ENCODE measurements around the gene GPC6.

GPC6 gene

DNA sequence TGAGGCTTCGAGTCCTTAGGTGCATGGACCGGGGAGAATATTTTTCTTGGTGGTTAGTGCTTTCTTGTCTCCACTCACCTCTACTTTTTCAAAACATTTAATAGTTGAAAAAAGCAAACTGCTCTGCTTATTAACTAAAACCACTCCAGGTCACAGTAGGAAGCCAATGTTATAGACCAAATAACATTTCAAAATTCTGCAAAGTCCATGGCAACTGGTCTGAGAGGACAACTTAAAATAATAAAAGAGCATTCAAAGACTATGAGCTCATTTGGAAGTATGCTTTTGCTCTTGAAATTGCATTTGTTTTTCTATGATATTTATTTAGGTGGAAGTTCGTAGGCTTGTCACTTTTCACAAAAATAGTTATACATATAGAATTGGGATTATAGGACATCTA is 769.9 kb downstream of the GPC6 start:
- no peaks in the 10 kb centered on the region for H3K36me3 ChIP-seq (ENCODE audit: control insufficient read depth in 4 of 4, insufficient read depth in 4 of 4, low read length in 3 of 4)
- H3K4me1 ChIP-seq (ENCODE audit: control extremely low read depth in 1 of 4, control insufficient read depth in 4 of 4, insufficient read depth in 4 of 4, low read length in 3 of 4): no peaks in the 10 kb centered on the region
- ChIA-PET POLR2A (no interaction called here), CTCF (no interaction called here)
- peaks cover 0 to 1% (median 0%) of the 10 kb centered on the region in 5 experiments for H3K9me3 ChIP-seq (ENCODE audit: control extremely low read depth in 1 of 5, control insufficient read depth in 4 of 5, insufficient read depth in 2 of 5, low read depth in 1 of 5, low read length in 4 of 5)
- DNase-seq: no peak
- no peak overlapping the region for H3K4me3 ChIP-seq (ENCODE audit: control insufficient read depth in 1 of 7, extremely low read depth in 1 of 7, insufficient read depth in 4 of 7, low read depth in 2 of 7, low read length in 6 of 7)
- WGBS (ENCODE audit: insufficient coverage): no CpG with 5 or more reads among the region's 3 CpGs
- H3K27ac ChIP-seq (ENCODE audit: insufficient read depth in 1 of 2, low read depth in 1 of 2, low read length in 2 of 2, poor library complexity in 1 of 2, severe bottlenecking in 2 of 2): no peak overlapping the region
- H3K27me3 ChIP-seq (replicated peaks in 2 of 5; ENCODE audit: control insufficient read depth in 4 of 5, insufficient read depth in 5 of 5, low read length in 4 of 5): no peaks in the 10 kb centered on the region

GRCh38 chr13:94006296-94006695 is 779.7 kb downstream of the GPC6 start:
- ChIA-PET CTCF (no interaction called here), POLR2A (no interaction called here)
- Histone ChIP-seq H3K27me3 (replicated peaks in 2 of 5; ENCODE audit: control insufficient read depth in 4 of 5, insufficient read depth in 5 of 5, low read length in 4 of 5) (no peaks in the 10 kb centered on the region), H3K36me3 (ENCODE audit: control insufficient read depth in 4 of 4, insufficient read depth in 4 of 4, low read length in 3 of 4) (no peaks in the 10 kb centered on the region), H3K4me1 (ENCODE audit: control extremely low read depth in 1 of 4, control insufficient read depth in 4 of 4, insufficient read depth in 4 of 4, low read length in 3 of 4) (no peaks in the 10 kb centered on the region), H3K27ac (ENCODE audit: insufficient read depth in 1 of 2, low read depth in 1 of 2, low read length in 2 of 2, poor library complexity in 1 of 2, severe bottlenecking in 2 of 2) (no peak overlapping the region), H3K9me3 (ENCODE audit: control extremely low read depth in 1 of 5, control insufficient read depth in 4 of 5, insufficient read depth in 2 of 5, low read depth in 1 of 5, low read length in 4 of 5) (no peaks in the 10 kb centered on the region), H3K4me3 (ENCODE audit: control insufficient read depth in 1 of 7, extremely low read depth in 1 of 7, insufficient read depth in 4 of 7, low read depth in 2 of 7, low read length in 6 of 7) (no peak overlapping the region)
- DNase-seq: no peak
- whole genome bisulfite sequencing (ENCODE audit: insufficient coverage): 93% methylated on average over 5 of the region's 6 CpGs

DNA sequence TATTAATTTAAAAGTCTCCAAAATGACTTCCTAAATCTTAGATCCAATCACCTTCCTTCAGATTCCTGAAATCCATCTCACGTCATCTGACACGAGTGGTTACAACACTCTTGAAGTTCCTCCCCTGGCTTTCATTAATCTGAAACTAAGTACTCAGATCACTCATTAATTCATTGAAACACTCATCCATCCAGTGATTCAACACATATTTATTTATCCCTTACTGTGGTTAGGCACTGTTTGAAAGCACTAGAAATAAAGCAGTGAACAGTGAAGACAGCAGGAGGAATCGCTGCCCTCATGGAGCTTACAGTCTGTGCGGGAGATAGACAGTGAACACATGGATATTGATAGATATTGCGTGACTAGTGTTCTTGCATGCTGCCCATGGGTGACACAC is 780.5 kb downstream of the GPC6 start:
- Histone ChIP-seq H3K4me3 (ENCODE audit: control insufficient read depth in 1 of 7, extremely low read depth in 1 of 7, insufficient read depth in 4 of 7, low read depth in 2 of 7, low read length in 6 of 7) (no peak overlapping the region), H3K9me3 (ENCODE audit: control extremely low read depth in 1 of 5, control insufficient read depth in 4 of 5, insufficient read depth in 2 of 5, low read depth in 1 of 5, low read length in 4 of 5) (no peaks in the 10 kb centered on the region), H3K36me3 (ENCODE audit: control insufficient read depth in 4 of 4, insufficient read depth in 4 of 4, low read length in 3 of 4) (no peaks in the 10 kb centered on the region), H3K27me3 (replicated peaks in 2 of 5; ENCODE audit: control insufficient read depth in 4 of 5, insufficient read depth in 5 of 5, low read length in 4 of 5) (no peaks in the 10 kb centered on the region), H3K27ac (ENCODE audit: insufficient read depth in 1 of 2, low read depth in 1 of 2, low read length in 2 of 2, poor library complexity in 1 of 2, severe bottlenecking in 2 of 2) (no peak overlapping the region), H3K4me1 (ENCODE audit: control extremely low read depth in 1 of 4, control insufficient read depth in 4 of 4, insufficient read depth in 4 of 4, low read length in 3 of 4) (no peaks in the 10 kb centered on the region)
- CTCF ChIA-PET: no interaction called here
- POLR2A ChIA-PET: no interaction called here
- 96% methylated on average over 5 of the region's 5 CpGs for WGBS (ENCODE audit: insufficient coverage)
- no peak for DNase-seq

GRCh38 chr13:94009701-94010100 is 783.1 kb downstream of the GPC6 start:
- Histone ChIP-seq H3K27ac (ENCODE audit: insufficient read depth in 1 of 2, low read depth in 1 of 2, low read length in 2 of 2, poor library complexity in 1 of 2, severe bottlenecking in 2 of 2) (no peak overlapping the region), H3K4me1 (ENCODE audit: control extremely low read depth in 1 of 4, control insufficient read depth in 4 of 4, insufficient read depth in 4 of 4, low read length in 3 of 4) (no peaks in the 10 kb centered on the region), H3K9me3 (ENCODE audit: control extremely low read depth in 1 of 5, control insufficient read depth in 4 of 5, insufficient read depth in 2 of 5, low read depth in 1 of 5, low read length in 4 of 5) (no peaks in the 10 kb centered on the region), H3K27me3 (replicated peaks in 2 of 5; ENCODE audit: control insufficient read depth in 4 of 5, insufficient read depth in 5 of 5, low read length in 4 of 5) (peaks cover 0 to 2% (median 0%) of the 10 kb centered on the region in 5 experiments), H3K36me3 (ENCODE audit: control insufficient read depth in 4 of 4, insufficient read depth in 4 of 4, low read length in 3 of 4) (no peaks in the 10 kb centered on the region), H3K4me3 (ENCODE audit: control insufficient read depth in 1 of 7, extremely low read depth in 1 of 7, insufficient read depth in 4 of 7, low read depth in 2 of 7, low read length in 6 of 7) (no peak overlapping the region)
- ChIA-PET POLR2A (no interaction called here), CTCF (no interaction called here)
- no CpG with 5 or more reads among the region's 4 CpGs for WGBS (ENCODE audit: insufficient coverage)
- no peak for DNase-seq

DNA sequence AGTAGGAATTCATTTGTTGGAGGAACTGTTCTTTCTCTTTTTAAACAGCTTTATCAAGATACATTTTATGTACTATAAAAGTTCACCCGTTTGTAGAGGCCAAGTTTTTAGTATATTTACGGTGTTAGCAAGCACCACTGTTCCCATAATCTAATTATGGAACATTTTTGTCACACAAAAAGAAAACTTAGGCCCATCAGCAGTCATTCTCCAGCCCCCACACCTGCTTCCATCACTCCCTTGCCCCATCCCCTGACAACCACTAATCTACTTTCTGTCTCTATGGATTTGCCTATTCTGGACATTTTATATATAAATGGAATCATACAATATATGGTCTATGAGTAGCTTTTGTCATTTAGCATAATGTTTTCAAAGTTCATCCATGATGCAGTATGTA is 787.9 kb downstream of the GPC6 start:
- POLR2A ChIA-PET: no interaction called here

DNA sequence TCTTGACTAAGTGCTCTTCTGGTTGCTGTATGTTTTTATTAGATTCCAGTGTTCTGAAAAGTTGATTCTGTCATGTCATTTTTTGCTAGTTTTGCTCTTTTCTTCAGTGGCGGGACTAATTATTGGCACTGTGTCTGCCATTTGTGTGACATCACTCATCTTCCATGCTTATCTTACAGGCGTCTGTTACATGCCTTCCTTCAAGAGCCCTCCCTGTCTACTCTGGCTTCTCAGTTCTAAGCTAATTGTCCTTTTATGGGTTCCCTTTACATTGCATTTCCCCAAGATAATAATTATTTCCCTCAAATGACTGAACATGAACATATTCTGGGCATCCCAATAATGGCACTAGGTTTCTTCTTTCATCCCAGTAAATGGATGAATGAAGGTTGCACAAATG is 793.8 kb downstream of the GPC6 start:
- DNase-seq: no peak
- POLR2A ChIA-PET: no interaction called here
- Histone ChIP-seq H3K9me3 (ENCODE audit: control extremely low read depth in 1 of 5, control insufficient read depth in 4 of 5, insufficient read depth in 2 of 5, low read depth in 1 of 5, low read length in 4 of 5) (no peaks in the 10 kb centered on the region), H3K27ac (ENCODE audit: insufficient read depth in 1 of 2, low read depth in 1 of 2, low read length in 2 of 2, poor library complexity in 1 of 2, severe bottlenecking in 2 of 2) (no peak overlapping the region), H3K27me3 (replicated peaks in 2 of 5; ENCODE audit: control insufficient read depth in 4 of 5, insufficient read depth in 5 of 5, low read length in 4 of 5) (no peaks in the 10 kb centered on the region), H3K4me1 (ENCODE audit: control extremely low read depth in 1 of 4, control insufficient read depth in 4 of 4, insufficient read depth in 4 of 4, low read length in 3 of 4) (no peaks in the 10 kb centered on the region), H3K4me3 (ENCODE audit: control insufficient read depth in 1 of 7, extremely low read depth in 1 of 7, insufficient read depth in 4 of 7, low read depth in 2 of 7, low read length in 6 of 7) (no peak overlapping the region), H3K36me3 (ENCODE audit: control insufficient read depth in 4 of 4, insufficient read depth in 4 of 4, low read length in 3 of 4) (no peaks in the 10 kb centered on the region)
- 100% methylated on average over 2 of the region's 2 CpGs for WGBS (ENCODE audit: insufficient coverage)
- CTCF ChIA-PET: interaction anchor here (1.3 kb wide), 1 partner anchor 180 kb away, joined by 3 read pairs; no protein-coding TSS in a partner anchor

More for the DNA sequence above, 787.9 kb downstream of the GPC6 start:
- CTCF ChIA-PET: no interaction called here
- H3K4me3 ChIP-seq (ENCODE audit: control insufficient read depth in 1 of 7, extremely low read depth in 1 of 7, insufficient read depth in 4 of 7, low read depth in 2 of 7, low read length in 6 of 7): no peak overlapping the region
- H3K27ac ChIP-seq (ENCODE audit: insufficient read depth in 1 of 2, low read depth in 1 of 2, low read length in 2 of 2, poor library complexity in 1 of 2, severe bottlenecking in 2 of 2): no peak overlapping the region
- H3K36me3 ChIP-seq (ENCODE audit: control insufficient read depth in 4 of 4, insufficient read depth in 4 of 4, low read length in 3 of 4): no peaks in the 10 kb centered on the region
- DNase-seq: no peak
- peaks cover 0 to 2% (median 0%) of the 10 kb centered on the region in 5 experiments for H3K27me3 ChIP-seq (replicated peaks in 2 of 5; ENCODE audit: control insufficient read depth in 4 of 5, insufficient read depth in 5 of 5, low read length in 4 of 5)
- H3K4me1 ChIP-seq (ENCODE audit: control extremely low read depth in 1 of 4, control insufficient read depth in 4 of 4, insufficient read depth in 4 of 4, low read length in 3 of 4): no peaks in the 10 kb centered on the region
- H3K9me3 ChIP-seq (ENCODE audit: control extremely low read depth in 1 of 5, control insufficient read depth in 4 of 5, insufficient read depth in 2 of 5, low read depth in 1 of 5, low read length in 4 of 5): no peaks in the 10 kb centered on the region
- WGBS (ENCODE audit: insufficient coverage): 100% methylated on average over 2 of the region's 2 CpGs

DNA sequence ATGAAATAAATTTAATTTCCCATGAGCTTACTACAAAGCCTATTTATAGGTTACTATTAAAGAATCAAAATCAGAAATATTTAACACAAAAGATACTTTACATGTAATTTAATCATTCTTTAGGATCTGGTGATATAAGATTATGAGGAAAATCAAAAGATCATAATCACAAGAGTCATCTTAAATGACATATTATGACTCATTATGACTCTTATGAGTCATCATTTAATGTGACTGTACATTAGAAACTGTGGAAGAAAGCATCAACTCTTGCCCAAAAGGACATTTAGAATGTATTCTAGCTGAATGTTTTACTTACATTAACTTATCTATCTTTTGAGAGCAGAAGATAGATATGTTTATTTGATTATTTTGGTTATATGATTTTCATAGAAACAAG is 794.2 kb downstream of the GPC6 start:
- H3K36me3 ChIP-seq (ENCODE audit: control insufficient read depth in 4 of 4, insufficient read depth in 4 of 4, low read length in 3 of 4): no peaks in the 10 kb centered on the region
- H3K4me3 ChIP-seq (ENCODE audit: control insufficient read depth in 1 of 7, extremely low read depth in 1 of 7, insufficient read depth in 4 of 7, low read depth in 2 of 7, low read length in 6 of 7): no peak overlapping the region
- ChIA-PET POLR2A (no interaction called here), CTCF (interaction anchor here (1.3 kb wide), 1 partner anchor 181 kb away, joined by 3 read pairs; no protein-coding TSS in a partner anchor)
- H3K27me3 ChIP-seq (replicated peaks in 2 of 5; ENCODE audit: control insufficient read depth in 4 of 5, insufficient read depth in 5 of 5, low read length in 4 of 5): no peaks in the 10 kb centered on the region
- H3K9me3 ChIP-seq (ENCODE audit: control extremely low read depth in 1 of 5, control insufficient read depth in 4 of 5, insufficient read depth in 2 of 5, low read depth in 1 of 5, low read length in 4 of 5): no peaks in the 10 kb centered on the region
- H3K4me1 ChIP-seq (ENCODE audit: control extremely low read depth in 1 of 4, control insufficient read depth in 4 of 4, insufficient read depth in 4 of 4, low read length in 3 of 4): no peaks in the 10 kb centered on the region
- H3K27ac ChIP-seq (ENCODE audit: insufficient read depth in 1 of 2, low read depth in 1 of 2, low read length in 2 of 2, poor library complexity in 1 of 2, severe bottlenecking in 2 of 2): no peak overlapping the region
- no peak for DNase-seq

Data from common myeloid progenitor, CD34-positive (primary cell).